ENCODE results near the gene DNMBP.

GRCh38 chr10:99967961-99968360 is 41.8 kb downstream of the DNMBP start:
- TF ChIP-seq CTCF (IDR thresholded peaks at IDR 0.05) = no peak
- TF ChIP-seq POLR2A (IDR thresholded peaks at IDR 0.05) = no peak
